Measurements from ENCODE around the gene OR2V2.

Gene OR2V2

DNA sequence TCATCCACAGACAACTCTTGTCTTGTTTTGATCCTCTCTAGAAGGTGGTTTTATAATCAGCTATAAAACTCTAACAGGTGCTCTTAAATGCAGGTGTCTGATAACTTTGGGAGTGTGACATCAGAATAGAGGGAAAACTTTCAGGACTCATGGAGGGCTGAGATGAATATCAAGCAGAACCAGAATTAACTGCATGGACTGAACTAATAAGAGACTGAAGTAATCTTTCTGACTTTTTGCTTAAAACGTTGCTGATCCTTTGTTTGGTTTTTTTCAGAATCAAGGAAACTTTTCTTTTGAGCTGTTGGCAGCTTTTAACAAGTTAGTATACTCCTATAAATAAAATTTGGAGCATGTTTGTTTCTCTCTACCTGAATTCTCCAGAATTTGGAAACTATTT is 2.3 kb upstream of the OR2V2 start:
- TF ChIP-seq, protein P1, sequence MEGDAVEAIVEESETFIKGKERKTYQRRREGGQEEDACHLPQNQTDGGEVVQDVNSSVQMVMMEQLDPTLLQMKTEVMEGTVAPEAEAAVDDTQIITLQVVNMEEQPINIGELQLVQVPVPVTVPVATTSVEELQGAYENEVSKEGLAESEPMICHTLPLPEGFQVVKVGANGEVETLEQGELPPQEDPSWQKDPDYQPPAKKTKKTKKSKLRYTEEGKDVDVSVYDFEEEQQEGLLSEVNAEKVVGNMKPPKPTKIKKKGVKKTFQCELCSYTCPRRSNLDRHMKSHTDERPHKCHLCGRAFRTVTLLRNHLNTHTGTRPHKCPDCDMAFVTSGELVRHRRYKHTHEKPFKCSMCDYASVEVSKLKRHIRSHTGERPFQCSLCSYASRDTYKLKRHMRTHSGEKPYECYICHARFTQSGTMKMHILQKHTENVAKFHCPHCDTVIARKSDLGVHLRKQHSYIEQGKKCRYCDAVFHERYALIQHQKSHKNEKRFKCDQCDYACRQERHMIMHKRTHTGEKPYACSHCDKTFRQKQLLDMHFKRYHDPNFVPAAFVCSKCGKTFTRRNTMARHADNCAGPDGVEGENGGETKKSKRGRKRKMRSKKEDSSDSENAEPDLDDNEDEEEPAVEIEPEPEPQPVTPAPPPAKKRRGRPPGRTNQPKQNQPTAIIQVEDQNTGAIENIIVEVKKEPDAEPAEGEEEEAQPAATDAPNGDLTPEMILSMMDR (conservative IDR thresholded peaks at IDR 0.05) = no peak
- no peak overlapping the region for H3K27ac ChIP-seq

DNA sequence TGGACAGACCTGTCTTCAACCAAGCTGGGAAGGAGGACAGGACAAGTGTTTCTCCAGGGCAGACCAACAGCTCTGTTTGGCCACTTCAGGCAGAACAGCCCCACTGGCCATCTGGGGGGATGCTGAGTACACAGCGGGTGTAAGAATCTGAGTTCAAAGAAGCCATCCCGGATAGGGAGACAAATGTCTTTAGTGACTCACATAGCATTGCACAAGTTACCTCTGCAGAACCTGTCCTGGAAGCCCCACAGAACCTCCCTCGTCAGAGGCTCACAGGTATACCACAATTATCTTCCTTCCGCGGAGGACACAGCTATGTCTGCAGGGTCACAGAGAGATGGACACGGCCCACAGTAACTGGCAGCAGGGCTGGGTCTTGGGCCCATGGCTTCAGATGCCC is 2.0 kb downstream of the OR2V2 start:
- no peak overlapping the region for H3K27ac ChIP-seq
- TF ChIP-seq, protein P1 (conservative IDR thresholded peaks at IDR 0.05) = no peak

GRCh38 chr5:181149806-181150733 is 2.7 kb downstream of the OR2V2 start:
- H3K27ac ChIP-seq = no peak overlapping the region
- TF ChIP-seq, protein P1 (conservative IDR thresholded peaks at IDR 0.05) = no peak

GRCh38 chr5:181151146-181151545 is 3.8 kb downstream of the OR2V2 start:
- TF ChIP-seq, protein P1 (conservative IDR thresholded peaks at IDR 0.05) = no peak
- H3K27ac ChIP-seq = no peak overlapping the region

DNA sequence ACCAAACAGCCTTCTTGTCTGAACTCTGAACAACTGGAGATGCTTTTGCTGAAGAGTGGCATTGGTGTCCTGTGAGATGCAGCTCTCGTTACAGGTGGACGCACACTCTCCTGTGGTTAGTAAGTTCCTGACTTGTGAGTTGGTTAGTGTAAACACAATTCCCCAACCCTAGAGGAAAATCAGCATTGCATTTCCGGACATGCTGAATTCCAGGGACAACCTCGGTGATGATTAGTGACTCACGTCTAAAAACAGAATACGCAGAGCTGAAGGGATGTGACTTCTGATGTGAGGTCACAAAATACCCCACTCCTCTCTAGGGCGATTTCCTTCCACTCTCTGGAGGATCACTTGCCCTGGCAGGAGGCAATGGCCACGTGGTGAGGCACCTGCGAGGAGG is 5.0 kb downstream of the OR2V2 start:
- TF ChIP-seq, protein P1 (conservative IDR thresholded peaks at IDR 0.05) = no peak
- no peak overlapping the region; the same call in 1 of the 2 replicates for H3K27ac ChIP-seq

DNA sequence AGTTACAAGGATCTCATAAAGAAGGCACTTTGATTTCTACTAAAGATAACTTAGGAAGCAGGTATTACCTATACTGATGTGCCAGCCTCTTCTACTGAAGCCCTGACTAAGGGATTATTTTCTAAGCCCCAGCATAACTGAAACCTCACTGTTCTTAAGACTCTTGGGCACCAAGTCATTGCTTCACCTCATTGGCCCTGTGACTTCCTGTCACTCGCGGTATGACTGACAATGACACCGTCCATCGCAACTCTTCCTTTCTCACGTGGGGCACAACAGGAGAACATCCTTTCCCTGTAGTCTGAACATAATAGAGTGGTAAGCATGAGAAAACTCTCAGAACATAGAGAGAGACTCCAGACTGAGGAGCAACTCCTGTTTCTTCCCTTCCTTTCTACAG is 6.4 kb downstream of the OR2V2 start:
- TF ChIP-seq, protein P1 (conservative IDR thresholded peaks at IDR 0.05) = no peak
- no peak overlapping the region for H3K27ac ChIP-seq

GRCh38 chr5:181156758-181157157 is 9.4 kb downstream of the OR2V2 start:
- TF ChIP-seq, protein P1 (conservative IDR thresholded peaks at IDR 0.05) = no peak
- H3K27ac ChIP-seq = no peak overlapping the region

Measured in VCaP (cell line).